Activated CD4-positive, alpha-beta T cell treated with anti-CD3 and anti-CD28 coated beads, Interleukin-2, amount 10 ng/mL, durations not matched to agents 24 days and 14 days (primary cell): ENCODE data around the gene SPINK9. TPM values are rescaled to one million over a fixed set of nuclear protein-coding genes. Genes with fewer than 3 reads are reported as not detected.

Source experiments
- DNase-seq: peaks from one replicate; pipeline ENCODE4 v3.0.0; 2022
- H3K27ac Mint-ChIP-seq: one replicate; pipeline ENCODE4 v1.8.0; 2022; ENCODE audit warnings: mild to moderate bottlenecking, mixed read lengths
- H3K27me3 Mint-ChIP-seq: one replicate; pipeline ENCODE4 v1.8.0; 2022; ENCODE audit warnings: mixed read lengths
- H3K36me3 Mint-ChIP-seq: one replicate; pipeline ENCODE4 v1.8.0; 2022; ENCODE audit warnings: low read depth, mild to moderate bottlenecking, mixed read lengths
- H3K4me1 Mint-ChIP-seq: one replicate; pipeline ENCODE4 v1.8.0; 2021; ENCODE audit warnings: mixed read lengths
- H3K4me3 Mint-ChIP-seq: one replicate; pipeline ENCODE4 v1.8.0; 2022; ENCODE audit warnings: mild to moderate bottlenecking, moderate library complexity, mixed read lengths
- H3K9me3 Mint-ChIP-seq: one replicate; pipeline ENCODE4 v1.8.0; 2021; ENCODE audit warnings: mixed read lengths
- intact Hi-C: fragments of 100-400 bp; cut with micrococcal nuclease; formaldehyde crosslinking; loops from one replicate; pipeline ENCODE4 v1.15.1; 2023
- total RNA-seq: library from RNA; stranded (reverse); gene quantifications from 2 replicates; pipeline ENCODE4 v1.2.3, GENCODE V29; 2022

SPINK9 gene
- total RNA-seq, 1 donor from 2014 or later: not detected

GRCh38 chr5:148379340-148379739 is 44.0 kb downstream of the SPINK9 start:
- H3K4me3 Mint-ChIP-seq: no peak overlapping the region
- H3K27me3 Mint-ChIP-seq: no peaks in the 10 kb centered on the region
- H3K36me3 Mint-ChIP-seq: peaks cover 13% of the 10 kb centered on the region
- peaks cover 21% of the 10 kb centered on the region for H3K4me1 Mint-ChIP-seq
- no peak for DNase-seq
- peaks cover 24% of the 10 kb centered on the region for H3K9me3 Mint-ChIP-seq
- intact Hi-C loops: loop anchor here (10.0 kb wide), 1 partner anchor 525 kb away; no protein-coding TSS in a partner anchor
- H3K27ac Mint-ChIP-seq: no peak overlapping the region

DNA sequence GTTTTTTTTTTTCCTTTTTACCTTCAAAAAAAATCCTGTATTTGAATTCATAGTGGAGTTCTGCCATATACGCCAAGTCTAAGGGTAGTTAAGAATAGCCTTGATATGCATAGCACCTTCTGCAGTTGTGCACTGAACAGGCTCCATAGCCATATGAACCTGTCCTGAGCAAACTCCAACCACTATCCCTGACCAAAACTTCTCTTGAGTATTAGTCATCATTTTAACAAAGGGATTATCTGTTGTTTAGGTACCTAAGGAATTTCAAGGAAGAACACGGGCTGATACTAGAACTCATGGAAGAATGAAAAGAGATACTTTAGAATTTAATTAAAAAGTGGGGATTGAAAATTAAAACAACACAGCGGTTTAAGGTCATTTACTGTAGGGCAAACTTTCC is 46.5 kb downstream of the SPINK9 start:
- no peak for DNase-seq
- Mint-ChIP-seq H3K4me3 (no peak overlapping the region), H3K4me1 (peaks cover 41% of the 10 kb centered on the region), H3K36me3 (peaks cover 24% of the 10 kb centered on the region), H3K27ac (no peak overlapping the region), H3K9me3 (peaks cover 24% of the 10 kb centered on the region), H3K27me3 (no peaks in the 10 kb centered on the region)
- intact Hi-C loops: loop anchor here (5.0 to 10.0 kb wide), 4 partner anchors 240 to 1580 kb away; partner anchors contain the start of genes CSNK1A1 and SLC26A2

DNA sequence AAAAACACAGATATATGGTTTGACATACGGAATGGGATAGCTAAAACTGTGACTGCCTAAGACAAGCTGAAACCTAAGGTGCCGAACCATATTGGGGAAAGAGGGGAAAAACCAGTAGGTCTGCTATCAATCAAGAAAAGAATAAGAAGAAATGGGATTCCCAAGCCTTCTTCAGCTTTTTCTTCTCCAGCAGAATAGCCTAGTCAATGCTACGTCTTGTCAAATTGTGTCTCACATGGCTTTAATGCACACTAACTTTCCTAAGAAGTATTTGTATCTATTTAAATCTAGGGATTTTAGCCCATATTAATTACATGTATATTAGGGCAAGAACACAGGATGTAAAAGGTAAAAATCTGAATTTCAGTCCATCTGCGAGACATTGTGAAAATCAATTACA is 47.6 kb downstream of the SPINK9 start:
- peaks cover 29% of the 10 kb centered on the region for H3K36me3 Mint-ChIP-seq
- H3K9me3 Mint-ChIP-seq: peaks cover 22% of the 10 kb centered on the region
- H3K27me3 Mint-ChIP-seq: no peaks in the 10 kb centered on the region
- DNase-seq: no peak
- intact Hi-C loops: loop anchor here (1.0 to 10.0 kb wide), 5 partner anchors 239 to 1579 kb away; partner anchors contain the start of genes CSNK1A1, GRPEL2 and SLC26A2
- peak overlapping the region; percentile 95 for H3K27ac Mint-ChIP-seq
- H3K4me1 Mint-ChIP-seq: peaks cover 46% of the 10 kb centered on the region
- peak overlapping the region; percentile 91 for H3K4me3 Mint-ChIP-seq

DNA sequence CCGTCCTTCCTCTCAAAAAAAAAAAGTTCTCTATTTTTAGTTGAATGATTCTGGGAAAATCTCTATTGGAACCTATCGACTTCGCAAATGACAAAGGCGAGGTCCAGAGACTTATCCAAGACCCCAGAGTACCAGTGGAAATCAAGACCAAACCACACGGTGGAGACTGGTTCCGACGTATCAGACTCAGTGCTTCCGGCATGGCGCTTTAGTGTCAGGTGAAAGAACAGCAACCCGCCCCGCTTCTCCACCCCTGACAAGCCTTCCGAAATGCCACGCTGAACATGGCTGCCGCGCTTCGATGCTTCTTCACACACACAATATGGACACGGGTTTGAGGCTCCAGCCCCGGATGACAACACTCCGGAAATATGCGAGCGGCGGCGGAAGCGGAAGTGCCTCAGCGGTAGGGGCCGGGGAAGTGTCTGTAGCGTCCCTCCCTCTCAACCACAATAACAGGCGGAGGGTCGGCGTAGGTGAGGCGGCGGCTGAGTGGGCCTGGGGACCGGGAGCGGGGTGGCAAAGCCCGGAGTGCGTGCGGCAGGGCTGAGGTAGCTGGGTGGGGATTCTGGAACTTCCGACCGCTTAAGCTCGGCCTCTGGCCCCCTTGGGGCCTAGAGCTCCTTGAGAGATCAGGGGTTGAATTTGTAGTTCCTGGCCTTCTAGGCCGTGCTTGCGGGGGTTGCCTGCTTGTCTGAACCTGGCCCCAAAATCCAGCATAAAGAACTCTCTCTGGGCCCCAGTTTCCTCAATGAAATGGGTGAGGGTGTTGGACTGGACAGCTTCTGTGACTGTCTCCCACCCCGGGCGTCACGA is 48.4 kb downstream of the SPINK9 start, which contains the start of gene FBXO38:
FBXO38 (plus strand) TSS at position 395 of the 816 bp plus-strand sequence. CDS start 10,819 bp downstream, outside the sequence.
- intact Hi-C loops: loop anchor here (1.0 to 10.0 kb wide), 7 partner anchors 15 to 1579 kb away; partner anchors contain the start of genes CSNK1A1, GRPEL2 and SLC26A2
- peaks cover 14% of the 10 kb centered on the region for H3K9me3 Mint-ChIP-seq
- H3K4me1 Mint-ChIP-seq: peaks cover 51% of the 10 kb centered on the region
- peaks cover 26% of the 10 kb centered on the region for H3K36me3 Mint-ChIP-seq
- H3K27me3 Mint-ChIP-seq: no peaks in the 10 kb centered on the region
- peak; percentile 99 for DNase-seq
- H3K4me3 Mint-ChIP-seq: peak within 1 kb of the TSS; percentile 91
- peak within 1 kb of the TSS; percentile 95 for H3K27ac Mint-ChIP-seq

- no peak for DNase-seq
- H3K4me3 Mint-ChIP-seq: peak overlapping the region; percentile 91
- intact Hi-C loops: loop anchor here (1.0 to 10.0 kb wide), 6 partner anchors 14 to 1578 kb away; partner anchors contain the start of genes CSNK1A1 and SLC26A2
These were observed 49.0 kb downstream of the SPINK9 start for GRCh38 chr5:148384380-148384737.

DNA sequence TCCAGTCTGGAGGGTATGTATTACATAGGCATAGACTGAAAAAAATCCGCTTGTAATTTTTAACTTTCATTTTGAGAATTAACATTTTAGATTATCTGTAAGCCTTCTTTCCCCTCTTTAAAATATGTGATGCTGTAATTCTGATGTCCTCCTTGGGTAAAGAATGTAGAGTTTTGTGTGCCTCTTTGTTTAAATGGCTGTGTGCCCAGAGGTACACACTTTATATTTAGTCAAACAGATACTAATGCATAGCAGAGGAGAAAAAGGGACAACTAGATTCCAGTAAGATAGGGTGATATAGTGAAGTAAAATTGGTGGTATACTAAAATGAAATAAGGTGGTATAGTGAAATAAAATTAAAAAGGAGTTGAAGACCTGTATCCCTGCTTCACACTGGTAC is 49.7 kb downstream of the SPINK9 start:
- H3K27me3 Mint-ChIP-seq: no peaks in the 10 kb centered on the region
- intact Hi-C loops: loop anchor here (2.0 to 10.0 kb wide), 3 partner anchors 14 to 422 kb away; no protein-coding TSS in a partner anchor
- peaks cover 45% of the 10 kb centered on the region for H3K4me1 Mint-ChIP-seq
- peaks cover 28% of the 10 kb centered on the region for H3K36me3 Mint-ChIP-seq
- H3K4me3 Mint-ChIP-seq: peak overlapping the region; percentile 91
- peaks cover 4% of the 10 kb centered on the region for H3K9me3 Mint-ChIP-seq
- H3K27ac Mint-ChIP-seq: peak overlapping the region; percentile 46
- no peak for DNase-seq

More at GRCh38 chr5:148384380-148384737, 49.0 kb downstream of the SPINK9 start:
- Mint-ChIP-seq H3K27ac (peak overlapping the region; percentile 95), H3K27me3 (no peaks in the 10 kb centered on the region), H3K9me3 (peaks cover 9% of the 10 kb centered on the region), H3K4me1 (peaks cover 52% of the 10 kb centered on the region), H3K36me3 (peaks cover 28% of the 10 kb centered on the region)

GRCh38 chr5:148386041-148386440 is 50.7 kb downstream of the SPINK9 start:
- H3K9me3 Mint-ChIP-seq: no peaks in the 10 kb centered on the region
- intact Hi-C loops: loop anchor here (5.0 to 10.0 kb wide), 2 partner anchors 329 to 421 kb away; no protein-coding TSS in a partner anchor
- no peaks in the 10 kb centered on the region for H3K27me3 Mint-ChIP-seq
- DNase-seq: no peak
- no peak overlapping the region for H3K27ac Mint-ChIP-seq
- H3K36me3 Mint-ChIP-seq: peaks cover 30% of the 10 kb centered on the region
- H3K4me1 Mint-ChIP-seq: peaks cover 48% of the 10 kb centered on the region
- peak overlapping the region; percentile 91 for H3K4me3 Mint-ChIP-seq

- DNase-seq: no peak
- Mint-ChIP-seq H3K4me3 (peak overlapping the region; percentile 24), H3K36me3 (peaks cover 32% of the 10 kb centered on the region), H3K9me3 (no peaks in the 10 kb centered on the region), H3K27me3 (no peaks in the 10 kb centered on the region), H3K27ac (peak overlapping the region; percentile 72), H3K4me1 (peaks cover 51% of the 10 kb centered on the region)
- intact Hi-C loops: loop anchor here (5.0 to 10.0 kb wide), 2 partner anchors 327 to 420 kb away; no protein-coding TSS in a partner anchor
These were observed 52.0 kb downstream of the SPINK9 start for GRCh38 chr5:148387325-148387724.

GRCh38 chr5:148388696-148389095 is 53.3 kb downstream of the SPINK9 start:
- no peak for DNase-seq
- Mint-ChIP-seq H3K4me1 (peaks cover 56% of the 10 kb centered on the region), H3K9me3 (no peaks in the 10 kb centered on the region), H3K27me3 (no peaks in the 10 kb centered on the region), H3K4me3 (peak overlapping the region; percentile 41), H3K36me3 (peaks cover 36% of the 10 kb centered on the region), H3K27ac (peak overlapping the region; percentile 87)
- intact Hi-C loops: loop anchor here (5.0 to 10.0 kb wide), 2 partner anchors 326 to 419 kb away; no protein-coding TSS in a partner anchor

Other genes starting within 250 kb of the SPINK9 start
- not detected in 2 replicates for gene SPINK14, start 167.0 kb upstream of the SPINK9 start, total RNA-seq
- gene SPINK6, start 132.5 kb upstream of the SPINK9 start, total RNA-seq: not detected in 2 replicates
- not detected in 2 replicates for gene MARCOL, start 97.0 kb upstream of the SPINK9 start, total RNA-seq
- not detected in 2 replicates for gene SPINK13, start 66.8 kb upstream of the SPINK9 start, total RNA-seq
- gene SPINK7, start 23.1 kb upstream of the SPINK9 start, total RNA-seq: not detected in 2 replicates
- 57.3 and 62.9 TPM in 2 replicates for gene FBXO38, start 48.4 kb downstream of the SPINK9 start, total RNA-seq